Activated gamma-delta T cell treated with anti-CD3 and anti-CD28 coated beads, Interleukin-2, amount 50 U/mL, for 16 hours (primary cell): ENCODE measurements around the gene GNAL.

ENCODE experiments used
- DNase-seq: peaks from one replicate; pipeline ENCODE4 v3.0.0-alpha.2; 2020; ENCODE audit warnings: low read depth

Gene GNAL

DNA sequence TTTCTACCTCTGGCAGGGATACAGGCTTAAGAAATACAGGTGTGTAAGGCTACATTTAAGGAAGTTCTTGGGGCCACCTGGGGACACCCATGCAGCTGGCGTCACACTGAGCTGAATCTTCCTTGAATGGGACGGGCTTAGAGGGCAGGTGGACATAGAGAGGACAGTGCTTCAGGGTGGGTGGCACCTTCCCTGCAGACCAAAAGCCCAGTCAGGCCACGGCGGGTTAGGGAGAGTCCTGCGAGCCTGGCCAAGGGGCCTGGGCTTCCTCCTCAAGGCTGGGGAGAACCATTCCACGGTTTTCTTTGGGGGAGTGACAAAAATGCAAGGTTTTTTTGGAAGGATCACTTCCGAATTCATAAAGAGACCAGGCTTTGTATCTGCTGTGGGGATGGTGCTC lies 73.4 kb downstream of the GNAL start:
- DNase-seq = no peak

DNA sequence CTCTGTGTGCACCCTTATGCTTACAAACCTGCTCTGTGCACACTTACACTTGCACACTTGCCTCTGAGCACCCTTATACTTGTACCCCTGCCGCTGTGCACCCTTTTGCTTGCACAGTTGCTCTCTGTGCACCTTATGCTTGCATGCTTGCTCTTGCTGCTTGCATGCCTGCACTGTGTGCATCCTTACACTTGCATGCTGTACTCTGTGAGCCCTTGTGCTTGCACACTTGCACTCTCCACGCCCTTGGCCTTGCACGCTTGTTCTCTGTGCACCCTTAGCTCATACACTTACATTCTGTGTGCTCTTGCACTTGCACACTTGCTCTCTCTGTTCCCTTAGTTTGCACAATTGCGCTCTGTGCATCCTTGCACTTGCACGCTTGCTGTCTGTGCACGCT lies 78.3 kb downstream of the GNAL start:
- DNase-seq = no peak

- DNase-seq = no peak
Observed at GRCh38 chr18:11767935-11768334, 78.9 kb downstream of the GNAL start.

- DNase-seq = no peak
Observed at GRCh38 chr18:11775436-11776174, 86.5 kb downstream of the GNAL start.

DNA sequence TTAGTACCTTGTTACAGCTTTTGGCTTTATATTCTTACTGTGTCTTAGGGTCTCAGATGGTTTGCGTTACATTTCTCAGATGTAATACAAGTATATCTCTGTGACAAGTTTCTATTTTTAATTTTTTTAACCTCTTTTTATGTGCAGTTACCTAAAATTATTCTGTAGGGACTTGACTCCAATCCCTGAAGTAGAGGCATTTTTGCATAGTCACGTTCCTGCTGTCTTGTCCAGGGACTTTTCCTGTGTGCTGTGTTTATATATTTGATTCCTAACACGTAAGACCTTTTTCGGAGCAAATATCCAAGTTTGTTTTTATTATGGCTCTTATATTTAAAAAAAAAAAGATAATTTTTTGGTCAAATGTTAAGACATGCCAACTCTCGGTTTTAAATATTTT lies 91.0 kb downstream of the GNAL start:
- no peak for DNase-seq

- DNase-seq = no peak
Observed at GRCh38 chr18:11783716-11784331, 94.8 kb downstream of the GNAL start.

- no peak for DNase-seq
Observed at GRCh38 chr18:11784674-11785304, 95.7 kb downstream of the GNAL start.

DNA sequence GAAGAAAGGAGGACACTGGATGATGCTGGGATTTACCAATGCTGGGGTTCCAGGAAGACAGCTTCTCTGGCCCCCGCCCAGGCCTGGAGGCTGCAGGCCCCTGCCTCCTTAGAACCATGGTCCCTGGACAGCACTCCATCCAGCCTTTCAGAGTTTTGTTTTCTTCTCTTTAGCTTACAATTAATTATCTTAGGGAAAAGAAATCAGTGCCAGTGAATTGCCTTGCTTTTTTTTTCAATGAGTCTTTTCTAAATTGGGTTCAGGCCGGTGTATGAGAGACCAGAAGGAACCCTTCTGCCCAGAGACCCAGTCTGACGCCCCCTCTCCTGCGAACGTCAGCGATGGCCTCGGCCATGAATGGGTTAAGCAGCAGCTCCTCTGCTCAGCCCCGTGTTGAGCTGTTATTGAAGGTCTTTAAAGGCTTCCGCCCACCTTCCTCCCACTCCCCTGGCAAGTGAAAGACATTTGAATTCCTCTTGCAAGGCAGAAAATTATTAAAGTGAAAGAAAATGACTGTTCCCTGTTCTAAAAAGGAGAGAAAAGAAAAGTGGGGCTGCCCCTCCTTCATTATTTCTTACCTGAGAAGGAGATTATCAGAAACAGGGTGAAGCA lies 96.5 kb downstream of the GNAL start:
- DNase-seq = no peak

- DNase-seq = no peak
Observed at GRCh38 chr18:11789716-11790510, 100.8 kb downstream of the GNAL start.

DNA sequence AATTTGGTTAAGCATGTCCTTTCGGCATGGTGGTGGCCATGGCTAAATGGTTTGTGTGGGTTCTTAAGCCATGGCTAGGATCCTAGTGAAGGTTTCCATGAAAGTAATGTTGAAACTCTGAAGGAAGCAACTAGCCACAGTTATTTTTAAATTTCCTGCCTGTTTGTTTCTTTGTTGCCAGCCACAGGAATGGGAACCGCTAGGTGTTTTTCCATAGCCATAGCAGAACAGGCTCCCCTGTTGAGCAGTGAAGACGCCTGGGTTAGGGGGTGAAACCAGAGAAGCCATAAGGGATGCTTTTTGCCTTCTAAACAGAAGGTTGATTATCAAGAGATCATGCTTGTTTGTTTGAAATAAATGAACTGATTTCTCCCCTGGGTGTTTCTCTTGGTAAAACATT lies 102.1 kb downstream of the GNAL start:
- no peak for DNase-seq

GRCh38 chr18:11792632-11793031 lies 103.6 kb downstream of the GNAL start:
- DNase-seq = no peak

GRCh38 chr18:11794195-11794594 lies 105.1 kb downstream of the GNAL start:
- no peak for DNase-seq

- DNase-seq = no peak
Observed at GRCh38 chr18:11795916-11796315, 106.9 kb downstream of the GNAL start.

GRCh38 chr18:11798271-11798670 lies 109.2 kb downstream of the GNAL start:
- DNase-seq = no peak

GRCh38 chr18:11799066-11799465 lies 110.0 kb downstream of the GNAL start:
- no peak for DNase-seq

DNA sequence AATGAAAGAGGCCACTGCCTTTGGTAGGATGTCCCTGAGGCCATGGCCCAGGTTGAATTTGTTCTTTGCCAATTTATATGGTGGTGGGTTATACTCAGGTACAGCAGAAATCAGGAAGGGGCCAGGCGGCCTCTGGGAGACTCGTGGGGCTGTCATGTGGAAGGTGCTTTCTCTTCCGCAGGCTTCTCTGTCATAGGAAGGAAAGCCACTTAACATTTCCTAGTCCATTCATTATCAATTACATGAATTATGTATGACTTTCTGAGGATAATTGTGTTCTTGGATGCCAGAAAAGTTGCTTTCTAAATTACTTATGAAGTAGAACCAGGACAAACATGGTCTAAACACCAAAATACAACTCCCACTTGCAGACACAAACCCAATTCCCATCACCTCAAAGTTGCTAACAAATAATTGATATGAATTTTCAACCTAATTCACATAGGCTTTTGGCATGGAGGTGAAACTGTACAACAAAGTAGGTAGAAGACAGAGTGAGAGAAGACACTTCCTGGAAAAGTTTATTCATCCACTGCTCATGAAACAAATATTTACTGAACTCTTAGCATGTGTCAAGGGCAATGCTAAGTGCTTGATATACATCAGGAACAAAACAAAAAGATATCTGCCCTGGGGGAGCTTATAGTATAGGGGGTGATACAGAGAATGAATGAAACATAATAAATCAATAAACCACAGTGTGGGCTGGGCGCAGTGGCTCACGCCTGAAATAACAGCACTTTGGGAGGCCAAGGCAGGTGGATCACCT lies 111.7 kb downstream of the GNAL start:
- DNase-seq = no peak

- no peak for DNase-seq
Observed at GRCh38 chr18:11801573-11801972, 112.5 kb downstream of the GNAL start.

- DNase-seq = no peak
Observed at GRCh38 chr18:11802158-11802557, 113.1 kb downstream of the GNAL start.

GRCh38 chr18:11802586-11802985 lies 113.5 kb downstream of the GNAL start:
- DNase-seq = no peak

GRCh38 chr18:11807233-11807632 lies 118.2 kb downstream of the GNAL start:
- DNase-seq = no peak
